HG03342 (cell line): ENCODE results near the gene PTPN11.

Source experiments
- ATAC-seq: cut with Tn5 transposase; IDR thresholded peaks from one replicate; pipeline ENCODE4 v1.9.1; 2021; ENCODE audit warnings: mild to moderate bottlenecking, moderate library complexity; ENCODE audit not compliant: unreplicated experiment

PTPN11 gene

DNA sequence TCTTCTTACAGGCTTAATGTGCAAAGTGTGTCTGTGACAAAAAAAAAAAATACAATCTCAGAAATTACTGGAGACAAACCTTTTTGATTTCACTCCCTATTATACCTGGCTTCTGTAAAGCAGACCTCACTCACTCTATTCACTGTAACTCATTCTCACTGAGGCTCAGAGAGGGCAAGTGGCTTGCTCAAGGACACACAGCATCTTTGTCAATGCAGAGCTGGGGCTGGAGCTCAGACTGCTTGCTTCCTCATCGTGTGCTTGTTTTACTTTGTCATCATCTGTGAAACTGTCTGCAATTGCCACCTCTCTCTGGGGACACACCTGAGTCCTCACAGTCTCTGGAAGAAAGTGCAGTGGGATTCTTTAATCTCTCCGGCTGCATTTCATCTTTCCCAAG, 120.0 kb downstream of the PTPN11 start:
- ATAC-seq: no peak

DNA sequence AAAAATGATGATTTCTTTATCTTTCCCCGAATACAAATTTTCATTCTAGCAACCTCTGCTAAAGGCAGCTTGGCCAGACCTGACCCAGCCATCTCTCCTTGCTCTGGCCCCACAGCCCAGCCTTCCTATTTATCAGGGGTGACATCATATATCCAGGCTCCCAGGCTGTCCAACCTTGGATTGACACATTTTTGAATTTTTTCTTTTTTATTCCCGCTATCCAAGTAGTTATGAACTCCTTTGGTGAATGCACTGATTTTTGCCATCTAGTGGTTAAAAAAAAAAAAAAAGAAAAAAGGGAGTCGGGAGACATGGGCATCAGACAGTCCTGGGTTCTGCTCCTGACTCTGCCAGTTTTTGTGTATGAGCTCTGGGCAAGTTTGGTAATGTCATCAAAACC, 120.5 kb downstream of the PTPN11 start:
- no peak for ATAC-seq

DNA sequence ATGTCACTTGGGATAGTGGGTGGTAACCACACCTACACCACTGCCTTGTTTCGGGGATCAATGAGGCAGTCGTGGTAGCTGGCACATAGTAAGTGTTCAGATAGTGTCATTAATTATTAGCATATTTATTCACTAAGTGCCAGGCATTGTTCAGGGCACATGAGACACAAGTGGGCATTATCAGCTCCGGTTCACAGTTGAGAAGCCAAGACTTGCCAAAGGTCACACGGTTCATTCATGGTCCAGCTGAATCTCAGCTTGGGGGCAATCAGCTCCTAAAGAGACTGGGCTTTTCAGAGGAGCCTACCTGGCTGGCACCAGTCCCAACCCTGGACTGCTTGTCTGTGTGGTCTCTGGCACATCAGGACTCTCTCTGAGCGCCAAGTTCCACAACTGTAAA, 121.3 kb downstream of the PTPN11 start:
- ATAC-seq: no peak

DNA sequence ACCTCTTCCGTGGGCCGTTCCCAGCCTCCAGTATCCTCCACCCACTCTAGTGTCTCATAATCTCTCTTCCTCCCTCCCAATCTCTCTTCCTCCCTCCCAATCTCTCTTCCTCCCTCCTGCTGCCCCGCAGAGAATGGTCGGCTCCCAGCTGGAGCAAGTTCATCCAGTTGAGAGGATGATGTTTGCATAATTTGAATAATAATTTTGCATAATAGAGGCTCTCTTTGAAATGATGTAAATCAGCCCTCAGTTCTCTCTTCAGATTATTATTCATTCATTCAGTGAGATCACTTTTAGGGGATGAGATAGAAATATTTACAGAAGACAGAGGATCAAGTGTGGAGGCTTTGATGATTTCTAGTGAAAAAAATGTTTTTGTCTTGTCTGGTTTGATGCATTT, 125.0 kb downstream of the PTPN11 start:
- no peak for ATAC-seq

DNA sequence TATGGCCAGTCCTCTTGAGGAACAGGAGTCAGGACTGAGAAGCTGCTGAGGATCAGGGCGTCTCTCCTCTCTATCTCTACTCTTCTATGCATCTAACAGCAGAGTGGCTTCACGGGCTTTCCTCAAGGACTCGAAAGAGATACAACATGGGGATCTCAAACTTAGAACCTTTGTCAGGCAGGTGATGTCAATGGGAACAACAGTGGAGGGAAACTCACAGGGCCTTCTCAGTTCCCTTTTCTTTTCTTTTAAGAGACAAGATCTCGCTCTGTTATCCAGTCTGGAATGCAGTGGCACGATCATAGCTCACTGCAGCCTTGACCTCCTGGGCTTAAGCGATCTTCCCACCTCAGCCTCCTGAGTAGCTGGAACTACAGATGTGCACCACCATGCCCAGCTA, 127.6 kb downstream of the PTPN11 start:
- no peak for ATAC-seq

DNA sequence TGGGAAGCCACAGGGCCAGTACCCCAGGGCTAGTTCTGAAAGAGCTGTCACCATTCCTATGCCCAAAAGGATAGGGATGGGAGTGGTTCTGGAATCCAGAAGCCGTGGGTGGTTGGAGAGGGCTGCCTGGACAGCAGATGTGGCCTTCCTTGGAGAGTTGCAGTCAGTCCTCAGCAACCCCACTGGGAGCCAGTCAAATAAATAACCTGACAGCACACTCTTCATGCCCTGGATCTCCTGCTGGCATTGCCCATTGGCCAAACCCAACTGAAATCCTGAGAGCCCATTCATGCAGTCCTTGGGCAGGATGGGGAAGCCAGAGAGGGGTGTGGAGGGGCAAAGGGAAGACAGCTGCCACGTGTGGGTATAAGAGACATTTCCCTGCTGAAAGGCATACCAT, 128.2 kb downstream of the PTPN11 start:
- no peak for ATAC-seq

DNA sequence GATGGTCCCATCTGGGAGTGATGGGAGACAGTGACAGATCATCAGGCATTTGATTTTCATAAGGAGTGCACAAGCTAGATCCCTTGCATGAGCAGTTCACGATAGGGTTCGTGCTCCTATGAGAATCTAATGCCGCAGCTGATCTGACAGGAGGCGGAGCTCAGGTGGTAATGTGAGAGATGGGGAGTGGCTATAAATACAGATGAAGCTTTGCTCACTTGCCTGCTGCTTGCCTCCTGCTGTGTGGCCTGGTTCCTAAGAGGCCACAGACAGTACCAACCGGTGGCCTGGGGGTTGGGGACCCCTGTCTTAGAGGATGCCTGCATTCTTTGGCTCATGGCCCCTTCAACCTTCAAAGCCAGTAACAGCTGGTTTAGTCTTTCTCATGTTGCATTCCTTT, 130.3 kb downstream of the PTPN11 start:
- no peak for ATAC-seq

DNA sequence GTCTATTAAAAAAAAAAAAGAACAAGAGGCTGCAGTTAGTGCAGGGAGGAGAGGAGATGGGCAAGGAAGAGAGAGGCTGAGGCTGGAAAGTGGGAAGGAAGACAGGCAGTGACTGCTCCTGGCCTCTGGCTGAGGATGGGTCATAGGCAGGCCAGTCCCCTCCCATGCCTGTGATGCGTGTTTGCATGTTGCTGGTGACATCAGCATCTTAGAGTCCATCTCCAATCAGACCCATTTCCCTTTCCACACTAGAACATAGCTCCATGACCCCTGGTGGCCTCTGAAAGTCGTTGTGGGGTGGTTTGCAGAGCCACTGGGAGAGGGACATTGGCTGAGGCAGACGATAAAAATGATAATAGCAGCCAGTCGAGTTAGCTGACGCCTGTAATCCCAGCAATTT, 132.9 kb downstream of the PTPN11 start:
- no peak for ATAC-seq

DNA sequence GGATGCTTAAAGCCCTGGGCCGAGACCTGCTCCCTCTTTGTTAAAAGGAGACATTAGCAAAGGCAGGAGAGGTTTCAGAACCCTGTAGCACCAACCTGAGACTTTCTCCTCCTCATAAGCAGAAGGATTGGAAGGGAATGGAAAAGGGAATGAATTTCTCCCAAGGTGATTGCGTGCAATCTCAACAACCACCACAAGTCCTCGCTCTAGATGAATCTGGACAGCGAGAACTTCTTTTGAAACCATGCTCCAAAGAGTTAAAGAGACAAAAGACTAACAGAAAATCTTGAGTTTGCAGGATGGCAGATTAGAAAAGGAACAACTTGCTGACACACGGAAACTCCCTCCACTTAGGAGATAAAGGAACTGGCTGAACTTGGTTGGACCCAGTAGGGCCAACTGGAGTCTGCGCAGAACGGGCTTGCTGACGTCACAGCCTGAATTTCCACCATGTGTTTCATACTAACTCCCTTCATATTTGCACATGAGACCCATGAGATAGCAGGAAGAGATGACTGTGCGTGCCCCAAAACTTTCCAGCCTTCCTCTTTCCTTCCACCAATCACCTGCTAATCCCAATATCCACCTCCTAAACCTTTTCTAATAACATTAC, 137.0 kb downstream of the PTPN11 start:
- ATAC-seq: no peak

DNA sequence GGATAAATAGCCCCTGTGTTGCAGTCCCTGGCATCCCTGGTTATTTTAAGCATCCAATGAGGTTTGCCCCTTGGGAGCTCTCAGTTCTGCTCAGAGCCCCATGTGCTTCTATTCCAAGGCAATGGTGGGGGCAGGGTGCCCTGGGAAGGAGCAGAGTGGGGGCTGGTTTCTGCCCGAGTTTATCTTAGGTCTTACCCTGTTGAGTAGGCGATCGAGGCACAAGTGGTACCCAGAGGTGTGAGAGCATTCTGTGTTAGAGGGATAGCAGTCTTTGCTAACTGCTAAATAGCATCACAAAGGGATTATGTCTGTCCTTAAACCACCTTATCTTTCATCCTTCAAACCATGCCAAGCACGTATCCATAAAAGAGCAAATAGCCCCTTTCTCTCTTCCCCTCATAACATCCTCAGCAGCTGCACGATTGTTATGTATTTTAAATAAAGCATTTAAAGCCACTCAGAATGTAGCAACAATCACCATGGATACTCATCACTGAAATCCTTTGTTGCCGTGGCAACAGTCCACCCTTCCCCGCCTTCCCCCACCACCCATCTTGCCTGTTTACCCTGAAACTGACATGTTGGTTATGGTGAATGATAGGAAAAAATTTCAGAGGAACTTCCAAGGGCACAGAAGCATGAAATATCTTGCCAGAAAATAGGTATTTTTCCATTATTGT, 139.3 kb downstream of the PTPN11 start:
- ATAC-seq: no peak
